ENCODE measurements around the gene DACH1.

The DACH1 gene

GRCh38 chr13:71685072-71685471 is 181.9 kb downstream of the DACH1 start:
- no peak for DNase-seq

- no peak for DNase-seq
Observed at GRCh38 chr13:71681901-71682613, 184.9 kb downstream of the DACH1 start.

- no peak for DNase-seq
Observed at GRCh38 chr13:71677124-71677523, 189.9 kb downstream of the DACH1 start.

- no peak for DNase-seq
Observed at GRCh38 chr13:71672512-71672911, 194.5 kb downstream of the DACH1 start.

- DNase-seq, result no peak
Observed at GRCh38 chr13:71663431-71663830, 203.6 kb downstream of the DACH1 start.

GRCh38 chr13:71661921-71662320 is 205.1 kb downstream of the DACH1 start:
- DNase-seq, result no peak

GRCh38 chr13:71659404-71659803 is 207.6 kb downstream of the DACH1 start:
- no peak for DNase-seq

- no peak for DNase-seq
Observed at GRCh38 chr13:71645467-71645866, 221.5 kb downstream of the DACH1 start.

- no peak for DNase-seq
Observed at GRCh38 chr13:71644579-71644978, 222.4 kb downstream of the DACH1 start.

- no peak for DNase-seq
Observed at GRCh38 chr13:71643448-71643860, 223.6 kb downstream of the DACH1 start.

- DNase-seq, result no peak
Observed at GRCh38 chr13:71638751-71639150, 228.3 kb downstream of the DACH1 start.

GRCh38 chr13:71634602-71635443 is 232.2 kb downstream of the DACH1 start:
- no peak for DNase-seq

GRCh38 chr13:71634182-71634581 is 232.8 kb downstream of the DACH1 start:
- DNase-seq, result no peak

GRCh38 chr13:71632721-71633120 is 234.3 kb downstream of the DACH1 start:
- DNase-seq, result no peak

- no peak for DNase-seq
Observed at GRCh38 chr13:71632206-71632605, 234.8 kb downstream of the DACH1 start.

GRCh38 chr13:71629167-71629566 is 237.8 kb downstream of the DACH1 start:
- no peak for DNase-seq

GRCh38 chr13:71626421-71627117 is 240.4 kb downstream of the DACH1 start:
- no peak for DNase-seq

GRCh38 chr13:71625694-71626093 is 241.3 kb downstream of the DACH1 start:
- DNase-seq, result no peak

GRCh38 chr13:71624653-71625600 is 242.1 kb downstream of the DACH1 start:
- DNase-seq, result no peak

GRCh38 chr13:71621174-71622124 is 245.6 kb downstream of the DACH1 start:
- DNase-seq, result no peak

- no peak for DNase-seq
Observed at GRCh38 chr13:71619096-71619495, 247.9 kb downstream of the DACH1 start.

All from CD4-positive, alpha-beta T cell treated with Interferon alpha-2 for 1 hour (primary cell).